COLO668 (cell line): ENCODE results near the gene CYP4F11.
"Not testable (repeated sequence)": the region's sequence is repeated elsewhere in the genome, so short reads cannot be mapped to it uniquely, and the experiment has no call there.

ENCODE experiments used
- DNase-seq: peaks from one replicate; lab custom pipeline; 2025; ENCODE audit not compliant: unreplicated experiment; lab: John Stamatoyannopoulos, UW

The CYP4F11 gene

DNA sequence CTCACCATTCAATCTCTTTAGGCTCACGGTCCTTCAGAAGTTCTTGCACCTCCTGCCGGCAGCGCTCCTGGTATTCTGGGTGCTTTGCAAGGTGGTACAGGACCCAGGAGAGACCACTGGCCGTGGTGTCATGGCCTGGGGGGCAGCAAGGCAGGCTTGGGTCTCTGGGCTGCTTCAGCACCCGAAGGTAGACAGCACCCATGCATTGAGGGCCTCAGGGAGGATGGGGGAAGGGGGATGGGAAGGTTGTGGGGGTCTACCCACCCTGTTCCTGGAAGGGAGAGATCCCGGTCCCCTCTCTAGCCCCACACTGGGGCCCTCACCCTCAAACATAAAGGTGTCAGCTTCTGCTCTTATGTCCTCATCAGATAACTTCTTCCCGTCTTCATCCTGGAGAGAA lies 48.4 kb downstream of the CYP4F11 start:
- DNase-seq = no peak

DNA sequence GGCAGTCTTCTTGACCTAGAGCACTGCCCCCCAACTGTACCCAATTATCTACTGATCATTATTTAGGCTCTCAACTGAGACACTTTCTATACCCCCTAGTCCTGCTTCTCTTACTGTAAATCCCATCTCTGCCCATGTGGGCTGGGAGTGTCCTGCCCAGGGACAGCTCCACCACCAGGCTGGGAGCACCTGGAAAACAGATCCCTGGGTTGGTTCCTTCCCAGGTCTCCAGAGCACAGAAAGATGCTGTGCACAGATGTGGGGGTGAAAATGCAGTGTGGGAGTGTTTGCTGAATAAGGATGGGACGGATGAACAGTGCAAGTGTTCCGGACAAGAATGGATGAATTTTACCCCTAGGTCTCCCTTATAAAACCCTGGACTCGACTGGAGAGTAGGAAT lies 49.2 kb downstream of the CYP4F11 start:
- DNase-seq = no peak

DNA sequence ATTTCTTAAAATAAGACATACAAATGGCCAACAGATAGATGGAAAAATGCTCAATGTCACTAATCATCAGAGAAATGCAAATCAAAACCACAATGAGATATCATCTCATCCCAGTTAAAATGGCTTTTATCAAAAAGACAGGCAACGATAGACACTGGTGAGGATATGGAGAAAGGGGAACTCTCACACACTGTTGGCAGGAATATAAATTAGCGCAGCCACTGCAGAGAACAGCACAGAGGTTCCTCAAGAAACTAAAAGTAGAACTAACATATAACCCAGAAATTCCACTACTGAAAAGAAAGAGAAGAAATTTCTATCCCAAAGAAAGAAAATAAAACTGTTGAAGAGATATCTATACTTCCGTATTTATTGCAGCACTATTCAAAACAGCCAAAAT lies 51.0 kb downstream of the CYP4F11 start:
- not testable (repeated sequence) for DNase-seq

DNA sequence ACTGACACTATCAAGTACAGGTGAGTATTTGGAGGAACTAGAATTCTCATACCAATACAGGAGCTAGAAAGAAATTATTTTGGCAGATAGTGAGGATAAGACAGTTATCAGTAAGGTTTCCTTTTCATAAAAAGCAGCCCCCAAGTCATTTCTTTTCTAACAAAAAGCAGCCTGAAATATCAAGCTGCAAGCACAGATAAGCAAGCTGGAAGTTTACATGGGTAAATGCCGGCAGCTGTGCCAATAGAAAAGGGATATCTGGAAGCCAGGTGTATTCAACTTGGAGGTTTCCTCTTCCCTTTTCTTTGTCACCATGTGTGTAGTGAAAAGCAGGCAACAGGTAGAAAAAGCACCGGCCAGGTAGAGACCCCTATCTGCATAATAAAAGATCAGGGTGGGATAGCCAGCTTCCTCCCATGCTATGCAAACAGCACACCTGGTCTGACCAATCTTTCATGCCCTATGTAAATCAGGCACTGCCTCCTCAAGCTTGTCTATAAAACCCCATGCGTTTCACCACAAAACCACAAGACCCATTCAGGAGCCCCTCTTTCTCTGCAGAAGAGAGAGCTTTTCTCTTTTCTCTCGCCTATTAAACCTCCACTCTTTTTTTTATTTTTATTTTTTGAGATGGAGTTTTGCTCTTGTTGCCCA lies 59.4 kb downstream of the CYP4F11 start:
- no peak for DNase-seq

DNA sequence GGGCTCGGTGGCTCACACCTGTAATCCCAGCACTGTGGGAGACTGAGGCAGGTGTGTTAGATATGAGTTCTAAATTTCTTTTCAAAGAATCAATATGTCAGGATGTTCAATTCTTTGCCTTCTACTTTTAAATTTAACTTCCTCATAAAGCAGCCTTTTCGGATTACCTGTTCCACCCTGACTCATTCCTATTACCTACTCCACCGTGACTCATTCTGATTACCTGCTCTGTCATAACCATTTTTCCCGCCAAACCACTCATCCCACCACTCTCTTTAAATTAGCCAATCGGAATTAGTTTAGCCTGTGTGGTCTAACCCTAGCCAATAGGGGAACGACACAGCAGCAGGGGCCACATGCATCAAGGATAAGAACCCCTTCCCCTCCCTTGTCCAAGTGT lies 60.6 kb downstream of the CYP4F11 start:
- not testable (repeated sequence) for DNase-seq

DNA sequence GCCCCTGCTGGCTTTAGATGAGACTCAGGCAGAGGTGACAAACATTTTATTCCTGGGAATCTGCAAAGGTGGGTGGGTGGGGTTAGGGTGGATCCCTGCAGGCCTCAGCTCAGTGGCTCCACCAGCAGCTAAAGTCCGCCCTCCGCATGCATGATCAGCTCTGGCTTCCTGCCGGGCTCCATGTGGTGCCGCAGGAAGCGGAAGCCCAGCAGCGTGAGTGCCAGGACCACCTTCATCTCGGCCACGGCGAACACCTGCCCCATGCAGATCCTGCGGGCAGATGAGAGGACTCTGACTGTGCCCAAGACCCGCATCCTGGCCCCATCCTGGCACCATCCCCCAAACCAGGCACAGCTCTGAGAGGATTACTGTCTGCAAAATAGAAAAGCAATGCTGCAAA lies 62.8 kb downstream of the CYP4F11 start:
- DNase-seq = no peak

DNA sequence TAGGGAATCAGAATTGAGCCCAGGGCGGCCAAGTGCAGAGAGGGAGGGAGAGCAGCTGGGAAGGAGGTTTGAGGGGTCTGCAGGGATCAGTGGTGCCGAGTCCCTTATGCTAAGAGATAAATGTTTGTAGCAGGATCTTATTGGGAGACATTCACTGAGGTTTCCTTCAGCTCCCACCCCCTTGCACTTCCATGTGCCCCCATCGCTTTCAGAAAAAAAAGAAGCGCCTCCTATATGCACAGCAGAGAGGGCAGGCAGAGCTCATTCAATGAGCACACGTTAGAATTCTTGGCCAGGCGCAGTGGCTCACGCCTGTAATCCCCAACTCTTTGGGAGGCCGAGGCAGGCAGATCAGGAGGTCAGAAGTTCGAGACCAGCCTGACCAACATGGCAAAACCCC lies 64.5 kb downstream of the CYP4F11 start:
- no peak for DNase-seq

DNA sequence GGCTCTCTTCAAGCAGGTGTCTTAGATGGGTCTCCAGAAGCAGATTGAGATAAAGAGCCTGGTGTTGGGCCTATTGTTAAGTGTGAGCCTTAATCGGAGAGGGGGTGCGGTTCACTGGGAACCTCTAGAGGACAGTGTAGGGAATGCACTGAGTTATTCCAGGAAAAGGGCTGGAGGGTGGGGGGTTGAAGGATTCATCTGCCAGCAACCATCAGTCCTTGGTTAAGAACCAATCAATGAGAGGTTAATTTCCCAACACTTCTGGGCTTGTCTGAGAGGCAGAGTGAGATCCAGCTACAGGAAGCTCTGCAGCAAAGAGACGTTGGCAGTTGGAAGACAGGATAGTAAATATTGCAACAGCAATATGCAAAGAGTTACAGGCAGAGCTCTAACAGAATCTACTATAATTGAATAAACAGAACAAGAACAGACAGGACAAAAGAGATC lies 65.2 kb downstream of the CYP4F11 start:
- peak; percentile 4 for DNase-seq

DNA sequence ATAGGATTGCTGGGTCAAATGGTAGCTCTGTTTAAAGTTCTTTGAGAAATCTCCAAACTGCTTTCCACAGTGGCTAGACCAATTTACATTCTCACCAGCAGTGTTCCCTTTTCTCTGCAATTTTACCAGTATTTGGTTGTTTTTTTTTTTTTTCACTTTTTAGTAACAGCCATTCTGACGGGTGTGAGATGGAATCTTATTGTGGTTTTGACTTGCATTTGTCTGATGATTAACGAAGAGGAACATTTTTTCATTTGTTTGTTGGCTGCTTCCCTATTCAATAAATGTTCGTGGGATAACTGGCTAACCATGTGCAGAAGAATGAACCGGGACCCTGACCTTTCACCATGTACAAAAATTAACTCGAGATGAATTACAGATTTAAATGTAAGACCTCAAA lies 67.7 kb downstream of the CYP4F11 start:
- DNase-seq = no peak

DNA sequence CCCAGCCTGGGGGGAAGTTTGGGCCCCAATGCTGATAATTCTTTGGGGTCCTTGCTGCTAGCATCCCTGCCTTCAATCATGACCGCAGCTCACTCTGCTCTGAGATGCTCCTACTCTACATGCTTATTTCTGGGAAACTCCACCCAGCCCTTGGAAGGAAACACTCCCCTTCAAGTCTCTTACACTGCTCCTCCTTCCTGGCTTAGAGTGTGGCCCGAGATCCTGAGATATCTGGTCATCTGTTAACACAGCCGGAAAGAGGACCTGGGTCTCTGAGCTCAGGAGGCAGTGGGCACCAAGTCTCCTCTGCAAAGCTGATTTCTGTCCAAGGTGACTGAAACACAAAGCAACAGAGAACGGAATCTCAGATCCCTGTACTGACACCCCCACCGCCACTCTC lies 69.5 kb downstream of the CYP4F11 start:
- no peak for DNase-seq

DNA sequence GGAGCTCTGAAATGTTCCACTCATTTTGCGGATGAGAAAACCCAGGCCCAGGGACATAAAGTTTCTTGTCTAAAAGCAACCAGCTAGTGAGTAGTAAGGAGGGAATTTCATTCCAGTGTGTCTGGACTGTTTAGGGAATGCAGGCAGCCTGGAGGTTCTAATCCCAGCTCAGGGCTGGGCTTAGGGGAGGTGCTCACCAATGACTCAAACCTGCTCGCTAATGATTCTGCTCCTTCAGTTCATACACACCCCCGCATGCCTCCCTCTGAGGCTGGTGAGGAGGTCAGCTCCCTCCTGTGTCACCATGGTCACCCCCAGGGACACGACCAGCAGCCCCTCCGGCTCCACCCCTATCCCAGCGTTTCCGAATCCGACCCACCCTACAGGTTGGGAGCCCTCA lies 71.1 kb downstream of the CYP4F11 start:
- DNase-seq = no peak

DNA sequence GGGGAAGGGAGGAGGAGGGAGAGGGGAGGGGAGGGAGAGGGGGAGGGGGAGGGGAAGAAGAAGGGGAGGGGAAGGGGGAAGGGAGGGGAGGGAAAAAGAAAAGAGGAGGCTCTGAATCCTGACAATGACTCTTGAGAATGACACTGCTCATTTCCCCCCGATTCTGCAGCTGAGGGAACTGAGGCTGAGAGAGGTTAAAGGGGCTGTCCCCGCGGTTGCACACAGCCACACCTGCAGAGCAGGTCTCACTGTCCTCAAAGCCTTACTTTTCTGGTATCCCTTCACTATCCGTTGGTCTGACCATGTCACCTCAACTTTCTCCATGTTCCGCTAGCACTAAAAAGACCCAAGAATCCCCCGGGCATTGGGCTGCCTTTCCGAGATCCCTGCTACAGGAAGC lies 71.9 kb downstream of the CYP4F11 start:
- DNase-seq = no peak
